HFF-Myc (cell line): ENCODE measurements around the gene PLCL1.

Source experiments
- DNase-seq: peaks from one replicate; pipeline ENCODE4 v3.0.0-alpha.2; 2011; ENCODE audit warnings: low read depth; ENCODE audit errors: extremely low read depth
- H3K4me3 ChIP-seq: replicated peaks from 2 replicates; pipeline ENCODE4 v1.5.1; 2011; ENCODE audit warnings: low read depth, mild to moderate bottlenecking, control low read depth, low read length
- CTCF ChIP-seq: IDR thresholded peaks from 2 replicates; pipeline ENCODE4 v1.5.1; 2012; ENCODE audit warnings: mild to moderate bottlenecking, low read depth, low read length, control low read depth; ENCODE audit errors: missing control alignments

The PLCL1 gene

GRCh38 chr2:197888321-197888720 is 83.9 kb downstream of the PLCL1 start:
- H3K4me3 ChIP-seq, result no peak overlapping the region
- no peak for TF ChIP-seq CTCF
- DNase-seq, result no peak

- TF ChIP-seq CTCF, result no peak
- H3K4me3 ChIP-seq, result no peak overlapping the region
- no peak for DNase-seq
Measured at GRCh38 chr2:197889041-197889440, 84.6 kb downstream of the PLCL1 start.

- DNase-seq, result no peak
- H3K4me3 ChIP-seq, result no peak overlapping the region
- TF ChIP-seq CTCF, result no peak
Measured at GRCh38 chr2:197890168-197890567, 85.8 kb downstream of the PLCL1 start.

GRCh38 chr2:197891897-197892442 is 87.6 kb downstream of the PLCL1 start:
- DNase-seq, result no peak
- no peak overlapping the region for H3K4me3 ChIP-seq
- no peak for TF ChIP-seq CTCF

GRCh38 chr2:197893403-197894177 is 89.2 kb downstream of the PLCL1 start:
- no peak for TF ChIP-seq CTCF
- DNase-seq, result no peak
- no peak overlapping the region for H3K4me3 ChIP-seq

- H3K4me3 ChIP-seq, result no peak overlapping the region
- no peak for DNase-seq
- TF ChIP-seq CTCF, result no peak
Measured at GRCh38 chr2:197894751-197895274, 90.4 kb downstream of the PLCL1 start.
